OCI-LY7 (cell line): ENCODE results near the gene PHKG2.

ENCODE experiments used
- CTCF ChIP-seq: fragments of 200-600 bp; sonication (generic); conservative IDR thresholded peaks from 2 replicates; pipeline ENCODE4 v1.5.1; 2014; ENCODE audit warnings: mild to moderate bottlenecking, antibody characterized with exemption, low read length, moderate library complexity, mixed read lengths
- EZH2phosphoT487 ChIP-seq: fragments of 200-600 bp; sonication (generic); IDR thresholded peaks from 2 replicates; pipeline ENCODE4 v1.6.1; 2018; ENCODE audit warnings: low read depth, borderline replicate concordance, mild to moderate bottlenecking, mixed run types, antibody characterized with exemption, low read length, moderate library complexity, mixed read lengths

GRCh38 chr16:30787613-30788378 is 39.6 kb downstream of the PHKG2 start:
- TF ChIP-seq CTCF = no peak
- TF ChIP-seq EZH2phosphoT487 = no peak
